GM21529 (cell line): ENCODE data around the gene FKBP8.
A peak's percentile ranks its signal among the peaks of the same experiment; 100 is the strongest.
"Not testable (repeated sequence)": the region's sequence is repeated elsewhere in the genome, so short reads cannot be mapped to it uniquely, and the experiment has no call there.

Source experiments
- ATAC-seq: cut with Tn5 transposase; IDR thresholded peaks from one replicate; pipeline ENCODE4 v1.9.1; 2021; ENCODE audit not compliant: unreplicated experiment

FKBP8 gene

DNA sequence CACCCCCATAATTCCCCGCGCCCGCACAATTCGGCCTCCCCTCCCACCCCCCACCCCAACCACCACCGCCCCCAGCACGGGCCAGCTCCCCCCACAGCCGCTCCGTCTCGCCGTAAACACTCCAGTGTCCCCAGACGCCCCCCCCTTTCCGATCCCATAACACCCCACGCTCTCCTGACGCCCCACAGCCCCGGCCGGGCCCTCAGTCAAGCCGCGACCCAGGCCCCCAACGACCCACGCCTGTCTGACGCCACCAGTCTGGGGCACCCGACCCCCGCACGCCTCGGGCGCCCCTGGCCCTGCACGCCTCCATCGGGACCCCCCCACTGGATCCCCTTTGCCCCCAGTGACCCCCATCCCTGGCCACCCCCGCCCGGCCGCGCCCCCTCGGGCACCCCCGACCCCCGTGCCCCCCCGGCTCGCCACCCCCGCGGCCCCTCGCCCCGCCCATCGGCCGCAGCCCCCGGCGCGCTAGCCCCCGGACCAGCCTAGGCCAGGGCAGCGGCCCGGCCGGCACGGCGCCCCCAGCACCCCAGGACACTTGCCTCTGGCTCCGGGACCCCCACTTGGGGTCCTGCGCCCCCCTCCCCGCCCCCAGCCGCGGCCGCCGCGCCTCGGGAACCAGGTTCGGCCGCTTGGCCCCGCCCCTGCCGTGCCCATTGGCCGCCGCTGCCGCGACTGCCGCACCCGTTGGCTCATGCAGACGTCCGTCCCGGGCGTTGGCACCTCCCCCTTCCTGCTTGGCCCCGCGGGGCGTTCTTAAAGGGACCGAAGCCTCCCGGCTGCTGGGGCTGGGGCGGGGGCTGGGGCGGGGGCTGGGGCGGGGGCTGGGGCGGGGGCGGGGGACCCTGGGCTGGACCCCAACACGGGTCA, at the start of gene FKBP8:
FKBP8 (minus strand) TSS at position 633 of the 873 bp plus-strand sequence. CDS start 1,603 bp downstream, outside the sequence.
- peak; percentile 86 for ATAC-seq

DNA sequence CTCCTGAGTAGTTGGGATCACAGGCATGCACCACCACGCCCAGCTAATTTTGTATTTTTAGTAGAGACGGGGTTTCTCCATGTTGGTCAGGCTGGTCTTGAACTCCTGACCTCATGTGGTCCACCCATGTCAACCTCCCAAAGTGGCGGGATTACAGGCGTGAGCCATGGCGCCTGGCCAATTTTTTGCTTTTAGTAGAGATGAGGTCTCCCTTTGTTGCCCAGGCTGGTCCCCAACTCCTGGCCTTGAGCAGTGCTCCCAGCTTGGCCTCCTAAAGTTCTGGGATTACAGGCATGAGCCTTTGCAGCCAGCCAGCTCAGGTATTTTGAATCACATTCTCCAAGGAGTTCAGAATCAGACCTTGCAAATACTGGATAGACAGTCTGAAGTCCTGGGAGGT, 49.4 kb upstream of the FKBP8 start:
- not testable (repeated sequence) for ATAC-seq

DNA sequence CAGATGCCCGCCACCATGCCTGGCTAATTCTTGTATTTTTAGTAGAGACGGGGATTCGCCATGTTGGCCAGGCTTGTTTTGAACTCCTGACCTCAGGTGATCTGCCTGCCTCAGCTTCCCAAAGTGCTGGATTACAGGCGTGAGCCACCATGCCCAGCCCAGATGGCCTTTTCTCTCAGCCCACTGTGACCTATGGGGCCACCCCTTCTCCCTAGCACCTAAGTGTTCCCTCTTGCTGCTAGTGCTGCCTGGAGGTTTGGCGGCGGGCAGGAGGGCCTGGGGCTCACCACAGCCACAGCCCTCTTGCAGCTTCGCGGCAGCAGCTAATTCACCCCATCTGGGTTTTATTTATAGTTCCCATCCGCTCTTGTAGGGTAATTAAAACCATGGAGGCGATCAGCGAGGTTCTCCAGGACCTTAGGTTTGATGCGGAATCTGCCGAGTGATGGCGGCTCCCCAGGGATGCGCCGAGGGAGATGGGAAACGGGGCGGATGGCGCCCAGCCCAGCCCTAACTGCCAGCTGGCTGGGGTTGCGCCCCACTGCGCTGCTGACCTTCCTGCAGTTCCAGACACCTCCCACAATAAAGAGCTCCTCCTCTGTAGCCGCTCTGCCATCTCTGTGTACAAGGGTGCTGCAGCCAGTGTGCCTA, 48.5 kb upstream of the FKBP8 start:
- ATAC-seq, result no peak

DNA sequence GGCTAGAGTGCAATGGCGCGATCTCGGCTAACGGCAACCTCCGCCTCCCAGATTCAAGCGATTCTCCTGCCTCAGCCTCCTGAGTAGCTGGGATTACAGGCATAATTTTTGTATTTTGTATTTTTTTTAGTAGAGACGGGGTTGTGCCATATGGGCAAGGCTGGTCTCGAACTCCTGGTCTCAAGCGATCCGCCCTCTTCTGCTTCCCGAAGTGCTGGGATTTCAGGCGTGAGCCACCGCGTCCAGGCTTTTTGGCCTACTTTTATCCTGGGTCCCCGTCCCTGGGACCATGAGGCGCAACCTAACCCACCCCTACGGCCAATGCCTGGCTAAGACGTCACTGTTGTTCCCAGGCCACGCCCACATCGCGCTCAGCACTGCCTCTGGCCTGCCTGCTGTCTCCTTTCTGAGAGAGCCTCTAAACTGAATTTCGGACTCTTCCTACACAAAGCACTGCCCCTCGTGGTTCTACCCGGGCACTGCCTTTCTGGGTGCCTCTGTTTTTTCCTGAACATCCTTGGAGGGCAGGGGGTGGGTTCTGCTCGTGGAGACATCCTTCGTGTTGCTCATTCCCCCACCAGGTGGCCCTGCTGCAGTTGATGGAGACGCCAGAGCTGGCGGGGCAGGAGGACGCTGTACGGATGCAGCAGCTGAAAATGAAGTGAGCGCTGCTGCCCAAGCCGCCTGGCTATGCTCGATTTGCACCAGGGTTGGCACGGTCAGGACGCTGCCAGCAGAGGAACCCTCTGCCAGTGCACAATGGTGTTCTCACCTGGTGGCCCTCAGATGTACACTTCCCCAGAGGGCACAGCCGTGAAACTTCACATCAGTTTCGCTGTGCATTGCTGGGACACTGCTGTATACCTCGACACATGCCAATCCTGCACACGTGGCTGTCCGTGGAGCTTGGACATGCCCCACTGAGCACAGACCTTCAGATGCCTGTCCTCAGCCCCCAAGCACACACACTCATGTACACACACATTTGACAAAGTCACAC, 47.2 kb upstream of the FKBP8 start:
- ATAC-seq, result no peak

DNA sequence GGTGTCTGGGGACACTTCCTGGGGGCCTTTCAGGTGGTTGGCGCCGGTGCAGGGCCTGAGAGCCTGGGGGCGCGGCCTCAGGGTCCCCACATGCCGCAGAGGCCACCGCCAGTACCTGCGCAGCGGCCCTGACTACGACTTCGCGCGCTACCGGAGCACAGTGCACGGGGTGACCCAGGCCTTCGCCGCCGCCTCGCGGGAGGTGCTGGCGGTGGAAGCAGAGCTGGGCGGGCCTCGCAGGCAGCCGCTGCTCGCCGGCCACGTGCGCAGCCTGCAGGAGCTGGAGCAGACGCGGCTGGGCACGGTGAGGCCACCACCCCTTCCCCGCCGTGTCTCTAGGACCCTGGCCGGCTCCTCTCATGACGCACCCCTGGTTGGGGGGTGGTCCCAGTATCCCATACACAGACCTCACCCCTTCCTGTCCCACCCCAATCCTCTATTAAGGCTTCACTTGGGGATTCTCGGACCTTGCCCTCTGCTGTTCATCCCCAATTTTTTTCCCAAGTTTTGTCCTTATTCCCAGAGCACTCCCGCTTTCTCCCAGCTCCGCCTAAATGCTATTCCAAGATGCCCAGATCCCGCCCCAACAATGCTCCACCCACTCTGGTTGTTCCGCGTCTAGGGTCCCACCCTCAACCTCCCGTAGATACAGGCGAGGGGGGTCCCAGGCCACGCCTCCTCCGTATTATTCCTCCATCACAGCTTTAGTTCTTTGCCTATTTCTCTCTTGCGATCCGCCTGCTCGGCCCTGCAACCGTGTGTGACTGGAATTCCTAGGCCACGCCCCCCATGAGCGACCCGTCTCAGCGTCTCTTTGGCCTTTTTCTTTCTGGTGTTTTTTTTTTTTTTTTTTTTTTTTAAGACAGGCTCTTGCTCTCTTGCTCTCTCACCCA, 46.3 kb upstream of the FKBP8 start:
- ATAC-seq, result peak; percentile 34

DNA sequence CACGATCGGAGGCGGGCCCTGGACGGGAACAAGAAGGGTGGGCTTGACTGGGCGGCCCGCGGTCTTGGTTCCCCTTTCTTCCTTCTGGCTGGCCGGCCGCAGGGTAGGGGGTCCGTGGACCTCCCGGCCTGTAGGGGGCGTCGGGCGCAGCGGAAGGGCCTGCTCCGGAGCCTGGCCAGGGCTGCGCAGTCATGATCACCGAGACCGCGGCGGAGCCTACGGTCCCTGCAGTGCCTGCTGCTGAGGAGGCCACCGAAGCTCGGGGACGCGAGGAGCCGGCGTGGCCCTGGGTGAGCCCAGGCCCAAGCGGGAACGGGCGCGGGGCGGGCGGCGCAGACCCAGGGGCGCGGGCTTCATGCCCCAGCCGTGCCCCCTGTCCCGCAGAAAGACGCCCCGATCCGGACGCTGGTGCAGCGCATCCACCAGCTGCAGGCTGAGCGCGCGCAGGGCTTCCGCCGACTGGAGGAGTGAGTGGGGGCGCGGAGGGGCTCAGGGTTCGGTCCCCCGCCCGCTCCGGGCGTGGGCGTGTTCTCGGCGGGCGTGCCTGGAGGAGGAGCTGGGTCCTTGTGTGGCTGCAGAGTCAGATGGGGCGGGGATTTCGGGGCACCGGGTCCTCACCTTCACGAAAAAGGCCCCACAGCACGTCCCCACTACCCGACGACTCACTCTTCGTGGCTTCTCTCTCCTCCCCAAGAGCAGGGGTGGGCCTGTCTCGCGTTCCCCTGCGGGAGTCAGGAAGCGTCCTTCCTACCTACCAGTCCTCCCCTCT, 45.4 kb upstream of the FKBP8 start, which contains the start of gene REX1BD:
REX1BD (plus strand) TSS at position 188 of the 769 bp plus-strand sequence; CDS start at position 192, 4 bp downstream.
- peak; percentile 64 for ATAC-seq

DNA sequence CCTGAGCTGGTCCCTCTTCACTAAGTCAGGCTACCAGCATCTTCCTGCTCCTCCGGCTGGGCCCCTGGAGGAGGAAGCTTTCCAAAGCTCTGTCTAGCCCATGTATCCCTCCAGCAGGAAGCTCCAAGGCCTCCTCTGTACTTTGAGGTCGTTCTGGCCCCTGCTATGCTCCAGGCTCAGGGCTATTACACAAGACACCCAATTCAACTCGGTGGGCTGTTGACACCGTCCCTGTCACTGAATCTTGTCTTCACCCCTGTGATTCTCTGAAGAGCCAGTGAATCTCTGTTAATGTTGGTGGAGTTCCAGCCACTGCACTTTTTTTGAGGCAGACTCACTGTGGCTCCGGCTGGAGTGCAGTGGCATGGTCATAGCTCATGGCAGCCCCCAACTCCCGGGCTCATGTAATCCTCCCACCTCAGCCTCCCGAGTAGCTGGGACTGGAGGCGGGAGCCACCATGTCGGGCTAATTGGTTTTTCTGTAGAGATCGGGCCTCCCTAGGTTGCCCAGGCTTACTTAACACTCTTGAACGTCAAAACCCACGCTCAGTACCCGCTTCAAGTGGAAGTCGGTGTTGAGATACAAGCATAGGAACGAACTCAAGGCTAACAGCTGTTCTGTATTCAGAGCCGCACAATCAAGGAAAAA, 44.7 kb upstream of the FKBP8 start:
- ATAC-seq, result no peak

DNA sequence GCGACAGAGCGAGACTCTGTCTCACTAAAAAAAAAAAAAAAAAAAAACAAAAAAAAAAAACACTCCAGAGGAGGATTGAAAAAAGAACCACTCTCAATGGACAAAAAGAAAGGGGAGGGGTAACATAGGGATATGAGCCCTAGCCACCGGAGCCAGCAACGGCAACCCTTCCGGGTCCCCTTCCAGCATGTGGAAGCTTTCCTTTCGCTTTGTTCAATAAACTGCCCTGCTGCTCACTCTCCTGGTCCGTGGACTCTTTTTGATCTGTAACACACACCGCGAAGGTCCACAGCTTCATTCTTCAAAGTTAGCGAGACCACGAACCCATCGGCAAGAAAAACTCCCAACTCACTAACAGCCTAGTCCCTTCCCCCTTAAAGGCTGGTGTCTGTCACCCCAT, 44.2 kb upstream of the FKBP8 start:
- ATAC-seq, result no peak

DNA sequence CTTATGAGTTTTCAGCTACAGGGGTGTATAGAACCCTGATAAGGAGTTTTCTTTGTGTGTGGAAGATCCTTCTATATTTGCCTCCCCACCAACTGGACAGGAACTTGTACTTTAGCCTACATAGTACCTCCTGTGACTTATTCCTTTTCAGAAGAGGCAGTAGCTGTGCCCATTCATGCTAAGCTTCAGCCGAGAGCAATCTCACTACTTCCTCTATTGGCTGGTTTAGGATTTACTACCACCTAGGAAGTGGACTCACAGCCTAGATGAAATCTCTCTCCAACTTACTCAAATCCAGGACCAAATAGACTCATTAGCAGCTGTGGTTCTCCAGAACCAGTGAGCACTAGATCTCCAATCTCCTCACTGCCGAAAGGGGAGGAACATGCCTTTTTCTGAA, 42.9 kb upstream of the FKBP8 start:
- no peak for ATAC-seq

DNA sequence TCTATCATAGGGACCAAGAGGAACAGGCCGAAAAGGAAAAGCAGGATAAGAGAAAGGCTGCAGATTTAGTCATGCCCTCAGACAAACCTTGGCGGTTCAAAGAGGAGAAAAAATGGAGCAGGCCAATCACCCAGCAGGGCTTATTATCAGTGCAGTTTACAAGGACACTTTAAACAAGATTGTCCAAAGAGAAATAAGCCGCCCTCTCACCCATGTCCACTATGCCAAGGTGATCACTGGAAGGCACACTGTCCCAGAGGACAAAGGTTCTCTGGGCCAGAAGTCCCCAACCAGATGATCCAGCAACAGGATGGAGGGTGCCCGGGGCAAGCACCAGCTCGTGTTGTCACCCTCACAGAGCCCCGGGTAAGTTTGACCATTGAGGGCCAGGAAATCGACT, 36.9 kb upstream of the FKBP8 start:
- no peak for ATAC-seq

DNA sequence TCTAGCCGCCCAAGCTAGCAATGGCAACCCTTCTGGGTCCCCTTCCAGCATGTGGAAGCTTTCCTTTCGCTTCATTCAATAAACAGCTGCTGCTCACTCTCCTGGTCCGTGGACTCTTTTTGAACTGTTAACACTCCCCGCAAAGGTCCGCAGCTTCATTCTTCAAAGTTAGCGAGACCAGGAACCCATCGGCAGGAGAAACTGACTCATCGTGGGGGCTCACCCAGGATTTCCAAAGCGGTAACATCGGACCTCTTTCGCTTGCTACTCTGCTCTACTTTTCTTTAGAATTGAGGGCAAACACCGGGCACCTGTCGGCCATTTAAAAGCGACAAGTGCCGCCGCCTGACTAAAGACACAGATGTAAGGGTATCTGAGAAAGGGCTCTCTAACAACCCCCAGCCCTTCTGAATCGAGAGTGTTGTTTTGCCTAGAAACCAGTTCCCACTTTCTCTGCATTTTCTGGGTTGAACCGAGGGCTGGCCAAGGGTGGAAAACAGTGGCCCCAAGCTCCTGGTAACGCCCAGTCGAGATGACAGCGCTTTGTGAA, 34.1 kb upstream of the FKBP8 start:
- ATAC-seq, result no peak

DNA sequence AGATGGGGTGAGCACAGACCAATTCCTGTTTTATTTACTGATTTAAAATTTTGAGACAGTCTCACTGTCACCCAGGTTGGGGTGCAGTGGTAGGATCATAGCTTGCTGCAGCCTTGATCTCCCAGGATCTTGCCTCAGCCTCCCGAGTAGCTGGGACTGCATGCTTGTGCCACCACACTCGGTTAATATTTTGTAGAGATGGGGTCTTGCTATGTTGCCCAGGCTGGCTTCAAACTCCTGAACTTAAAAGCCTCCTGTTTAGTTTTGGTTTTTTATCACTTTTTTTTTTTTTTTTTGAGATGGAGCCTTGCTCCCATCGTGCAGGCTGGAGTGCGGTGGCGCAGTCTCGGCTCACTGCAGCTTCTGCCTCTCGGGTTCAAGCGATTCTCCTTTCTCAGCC, 33.0 kb upstream of the FKBP8 start:
- ATAC-seq, result no peak

DNA sequence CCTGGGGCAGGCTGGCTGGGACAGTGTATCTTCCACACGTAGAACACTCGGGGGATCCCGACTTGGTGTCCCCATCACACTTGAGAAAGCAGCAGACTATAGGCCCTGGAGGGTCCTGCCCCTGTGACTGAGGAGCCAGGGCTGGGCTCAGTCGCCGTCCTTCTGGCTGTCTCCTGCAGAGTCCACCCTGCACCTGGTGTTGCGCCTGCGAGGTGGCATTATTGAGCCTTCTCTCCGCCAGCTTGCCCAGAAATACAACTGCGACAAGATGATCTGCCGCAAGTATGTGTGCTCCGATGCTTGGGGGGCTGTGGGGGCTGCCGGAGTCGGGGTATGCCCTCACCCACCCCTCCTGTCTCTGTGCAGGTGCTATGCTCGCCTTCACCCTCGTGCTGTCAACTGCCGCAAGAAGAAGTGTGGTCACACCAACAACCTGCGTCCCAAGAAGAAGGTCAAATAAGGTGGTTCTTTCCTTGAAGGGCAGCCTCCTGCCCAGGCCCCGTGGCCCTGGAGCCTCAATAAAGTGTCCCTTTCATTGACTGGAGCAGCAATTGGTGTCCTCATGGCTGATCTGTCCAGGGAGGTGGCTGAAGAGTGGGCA, 31.4 kb upstream of the FKBP8 start:
- ATAC-seq, result no peak

DNA sequence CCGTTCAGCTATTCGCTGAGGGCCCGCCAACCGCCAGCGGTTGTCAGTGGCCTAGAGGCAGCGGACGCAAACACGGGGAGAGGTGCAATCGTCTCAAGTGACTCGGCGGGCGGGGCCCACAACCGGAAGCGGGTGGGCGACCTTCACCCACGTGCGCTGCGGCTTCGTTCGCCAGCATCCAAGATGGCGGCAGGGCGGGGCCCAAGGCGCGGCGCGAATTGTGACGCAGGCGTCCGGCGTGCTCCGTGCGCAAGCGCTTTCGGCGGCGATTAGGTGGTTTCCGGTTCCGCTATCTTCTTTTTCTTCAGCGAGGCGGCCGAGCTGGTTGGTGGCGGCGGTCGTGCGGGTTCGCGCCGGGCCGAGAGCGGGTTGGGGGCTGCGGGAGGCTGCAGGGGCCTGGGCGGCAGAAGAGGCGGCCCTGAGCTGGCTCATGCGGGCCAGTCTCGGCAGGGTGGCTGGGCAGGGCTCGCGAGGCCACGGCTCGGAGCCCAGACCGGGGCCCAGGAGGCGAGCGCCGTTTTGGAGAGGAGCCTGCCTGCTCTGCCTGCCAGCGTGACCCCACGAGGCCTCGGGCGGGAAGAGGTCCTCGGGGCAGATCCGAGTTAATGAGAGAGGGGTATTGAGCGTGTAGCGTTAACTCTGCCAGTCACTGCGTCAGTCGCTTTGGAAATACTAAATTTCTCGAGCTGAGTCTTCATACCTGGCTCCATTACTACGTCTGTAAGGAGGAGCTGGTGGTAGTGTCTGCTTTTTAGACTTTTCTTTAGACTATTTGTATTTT, 28.4 kb upstream of the FKBP8 start, which contains the start of gene UBA52:
UBA52 (plus strand) TSS at position 294 of the 781 bp plus-strand sequence. CDS start 1,444 bp downstream, outside the sequence.
- peak; percentile 87 for ATAC-seq

DNA sequence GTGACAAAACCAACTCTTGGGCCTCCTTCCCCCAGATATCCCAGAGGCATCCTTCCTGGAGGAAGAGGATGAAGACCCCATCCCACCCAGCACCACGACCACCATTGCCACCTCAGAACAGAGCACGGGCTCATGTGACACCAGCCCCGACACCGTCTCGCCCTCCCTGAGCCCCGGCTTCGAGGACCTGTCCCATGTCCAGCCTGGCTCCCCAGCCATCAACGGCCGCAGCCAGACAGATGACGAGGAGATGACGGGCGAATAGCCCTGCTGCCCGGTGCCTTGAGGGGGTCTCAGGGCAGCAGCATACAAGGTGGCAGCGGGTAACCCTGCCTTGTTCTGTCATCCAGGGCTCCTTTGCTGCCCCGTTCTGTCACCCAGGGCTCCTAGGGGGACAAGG, 25.0 kb upstream of the FKBP8 start:
- ATAC-seq, result no peak

DNA sequence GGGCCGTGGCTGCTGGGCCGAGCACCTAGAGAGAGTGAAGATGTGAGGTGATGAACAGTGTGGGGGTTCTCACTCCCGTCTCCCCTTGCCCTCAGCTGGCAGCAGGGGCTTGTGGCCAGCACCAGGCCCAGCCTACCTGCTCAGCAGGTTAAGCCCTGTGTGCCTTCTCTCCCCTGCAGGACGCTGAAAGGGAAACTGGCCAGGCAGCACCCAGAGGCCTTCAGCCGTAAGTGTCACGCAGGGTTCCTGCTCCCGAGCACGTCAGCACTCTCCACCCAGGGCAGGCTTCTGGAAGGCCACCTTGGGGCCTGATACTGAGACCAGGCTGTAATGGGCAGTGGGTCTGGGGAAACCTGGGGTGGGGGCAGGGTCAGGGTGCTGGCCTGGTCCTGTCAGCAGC, 23.6 kb upstream of the FKBP8 start:
- ATAC-seq, result no peak

DNA sequence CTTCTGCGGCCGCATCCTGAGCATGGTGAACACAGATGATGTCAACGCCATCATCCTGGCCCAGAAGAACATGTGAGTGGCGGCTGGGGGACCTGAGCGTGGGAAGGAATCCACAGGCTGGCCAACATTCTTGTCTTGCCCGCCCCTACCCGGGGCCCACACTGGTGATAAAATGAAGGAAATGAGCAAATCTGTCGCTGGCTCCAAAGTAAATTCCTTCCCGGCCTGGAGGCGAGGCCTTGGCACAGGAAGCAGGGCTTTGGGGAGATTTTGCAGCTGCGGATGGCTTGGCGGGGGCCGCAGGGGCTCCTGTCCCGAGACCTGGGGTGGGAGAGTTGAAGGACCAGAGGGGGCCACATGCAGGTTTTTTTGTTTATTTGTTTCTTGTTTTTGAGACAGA, 18.7 kb upstream of the FKBP8 start:
- no peak for ATAC-seq
